HG03558 (cell line): ENCODE data around the gene FKBP4.
"Not testable (repeated sequence)": the region's sequence is repeated elsewhere in the genome, so short reads cannot be mapped to it uniquely, and the experiment has no call there.

Source experiments
- ATAC-seq: cut with Tn5 transposase; IDR thresholded peaks from one replicate; pipeline ENCODE4 v1.9.1; 2021; ENCODE audit warnings: moderate number of reproducible peaks; ENCODE audit not compliant: unreplicated experiment; ENCODE audit errors: extremely low read depth

Gene FKBP4

GRCh38 chr12:2794736-2795289, at the start of gene FKBP4:
Gene FKBP4, plus strand, starts transcription at chr12:2794970. Its CDS starts 170 bp downstream, at chr12:2795140.
- peak; percentile 65 for ATAC-seq

- ATAC-seq, result no peak
Measured at GRCh38 chr12:2745655-2746054, 49.1 kb upstream of the FKBP4 start.

GRCh38 chr12:2749580-2749979, 45.2 kb upstream of the FKBP4 start:
- ATAC-seq, result no peak

GRCh38 chr12:2750185-2750584, 44.6 kb upstream of the FKBP4 start:
- ATAC-seq, result no peak

- ATAC-seq, result no peak
Measured at GRCh38 chr12:2751230-2751629, 43.5 kb upstream of the FKBP4 start.

GRCh38 chr12:2751686-2752085, 43.1 kb upstream of the FKBP4 start:
- ATAC-seq, result no peak

- ATAC-seq, result no peak
Measured at GRCh38 chr12:2752676-2753371, 41.9 kb upstream of the FKBP4 start.

GRCh38 chr12:2753536-2753935, 41.2 kb upstream of the FKBP4 start:
- no peak for ATAC-seq

- ATAC-seq, result no peak
Measured at GRCh38 chr12:2754208-2754607, 40.6 kb upstream of the FKBP4 start.

- no peak for ATAC-seq
Measured at GRCh38 chr12:2756756-2757155, 38.0 kb upstream of the FKBP4 start.

- no peak for ATAC-seq
Measured at GRCh38 chr12:2759733-2760132, 35.0 kb upstream of the FKBP4 start.

- ATAC-seq, result no peak
Measured at GRCh38 chr12:2764398-2764797, 30.4 kb upstream of the FKBP4 start.

GRCh38 chr12:2765052-2765451, 29.7 kb upstream of the FKBP4 start:
- no peak for ATAC-seq

GRCh38 chr12:2765608-2766007, 29.2 kb upstream of the FKBP4 start:
- no peak for ATAC-seq

GRCh38 chr12:2768224-2768961, 26.4 kb upstream of the FKBP4 start:
- ATAC-seq, result no peak

- ATAC-seq, result no peak
Measured at GRCh38 chr12:2769866-2770533, 24.8 kb upstream of the FKBP4 start.

- ATAC-seq, result not testable (repeated sequence)
Measured at GRCh38 chr12:2770544-2770943, 24.2 kb upstream of the FKBP4 start.

GRCh38 chr12:2772370-2772769, 22.4 kb upstream of the FKBP4 start:
- ATAC-seq, result no peak

- no peak for ATAC-seq
Measured at GRCh38 chr12:2773199-2773875, 21.4 kb upstream of the FKBP4 start.

- no peak for ATAC-seq
Measured at GRCh38 chr12:2775431-2775830, 19.3 kb upstream of the FKBP4 start.
